ENCODE results near the gene GNPAT. TPM values are rescaled to one million over a fixed set of nuclear protein-coding genes. Genes with fewer than 3 reads are reported as not detected.

Gene GNPAT
- total RNA-seq, 1 experiment from 2014 or later = 52.7 TPM

DNA sequence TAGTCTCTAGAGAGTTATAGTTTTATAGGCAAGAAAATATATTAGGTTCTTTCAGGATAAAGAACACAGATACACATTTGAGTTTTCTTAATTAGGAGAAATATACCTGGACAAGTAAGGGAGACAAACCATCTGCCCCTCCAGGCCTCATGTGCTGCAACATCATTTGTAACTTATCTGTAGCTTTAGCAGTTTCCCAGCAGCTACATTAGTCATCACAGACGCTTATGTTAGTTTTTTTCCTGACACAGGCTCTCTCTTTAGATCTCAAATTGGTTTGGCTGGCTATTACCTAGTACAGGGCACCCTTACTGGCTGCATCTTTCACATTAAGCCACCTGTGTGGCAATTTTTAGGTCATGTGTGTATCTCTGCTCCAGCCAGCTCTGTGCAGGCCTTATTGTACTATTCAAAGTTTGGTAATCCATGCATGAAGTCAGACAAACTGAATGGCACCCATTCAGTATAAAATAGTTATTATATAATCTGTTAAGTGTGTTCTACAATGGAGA, 25.9 kb downstream of the GNPAT start:
- BruUV-seq (replicated peaks) = no TSS peak
- H3K36me3 Mint-ChIP-seq (ENCODE audit: insufficient read depth, unreplicated experiment) = peaks cover 54% of the 10 kb centered on the region

GRCh38 chr1:231272173-231272572, 31.2 kb downstream of the GNPAT start:
- Mint-ChIP-seq H3K9me3 (ENCODE audit: low read depth, unreplicated experiment) (peaks cover 2% of the 10 kb centered on the region), H3K27ac (ENCODE audit: unreplicated experiment) (no peak overlapping the region), H3K4me1 (ENCODE audit: low read depth, unreplicated experiment) (no peaks in the 10 kb centered on the region), H3K4me3 (ENCODE audit: low read depth, unreplicated experiment) (no peak overlapping the region), H3K27me3 (ENCODE audit: unreplicated experiment) (no peaks in the 10 kb centered on the region), H3K36me3 (ENCODE audit: insufficient read depth, unreplicated experiment) (peaks cover 58% of the 10 kb centered on the region)
- intact Hi-C loops (cut with micrococcal nuclease; ENCODE audit: unreplicated experiment) = no loop called here
- TF ChIP-seq CTCF (IDR thresholded peaks at IDR 0.05; ENCODE audit: unreplicated experiment) = no peak
- CTCF ChIA-PET = no interaction called here
- no TSS peak for BruUV-seq (replicated peaks)
- no peak for DNase-seq

More for the DNA sequence above, 25.9 kb downstream of the GNPAT start:
- DNase-seq = no peak
- CTCF ChIA-PET = no interaction called here
- Mint-ChIP-seq H3K4me3 (ENCODE audit: low read depth, unreplicated experiment) (no peak overlapping the region), H3K4me1 (ENCODE audit: low read depth, unreplicated experiment) (no peaks in the 10 kb centered on the region), H3K27me3 (ENCODE audit: unreplicated experiment) (no peaks in the 10 kb centered on the region), H3K9me3 (ENCODE audit: low read depth, unreplicated experiment) (peaks cover 10% of the 10 kb centered on the region), H3K27ac (ENCODE audit: unreplicated experiment) (no peak overlapping the region)
- TF ChIP-seq CTCF (IDR thresholded peaks at IDR 0.05; ENCODE audit: unreplicated experiment) = no peak
- intact Hi-C loops (cut with micrococcal nuclease; ENCODE audit: unreplicated experiment) = no loop called here

- CTCF ChIA-PET = no interaction called here
- no TSS peak for BruUV-seq (replicated peaks)
- intact Hi-C loops (cut with micrococcal nuclease; ENCODE audit: unreplicated experiment) = no loop called here
- H3K36me3 Mint-ChIP-seq (ENCODE audit: insufficient read depth, unreplicated experiment) = peaks cover 55% of the 10 kb centered on the region
- no peak for TF ChIP-seq CTCF (IDR thresholded peaks at IDR 0.05; ENCODE audit: unreplicated experiment)
- no peaks in the 10 kb centered on the region for H3K9me3 Mint-ChIP-seq (ENCODE audit: low read depth, unreplicated experiment)
- H3K4me3 Mint-ChIP-seq (ENCODE audit: low read depth, unreplicated experiment) = no peak overlapping the region
- no peak overlapping the region for H3K27ac Mint-ChIP-seq (ENCODE audit: unreplicated experiment)
- no peaks in the 10 kb centered on the region for H3K27me3 Mint-ChIP-seq (ENCODE audit: unreplicated experiment)
- no peak for DNase-seq
- H3K4me1 Mint-ChIP-seq (ENCODE audit: low read depth, unreplicated experiment) = no peaks in the 10 kb centered on the region
Measured at GRCh38 chr1:231272880-231273279, 31.9 kb downstream of the GNPAT start.

- Mint-ChIP-seq H3K9me3 (ENCODE audit: low read depth, unreplicated experiment) (no peaks in the 10 kb centered on the region), H3K4me1 (ENCODE audit: low read depth, unreplicated experiment) (no peaks in the 10 kb centered on the region), H3K27ac (ENCODE audit: unreplicated experiment) (no peak overlapping the region), H3K4me3 (ENCODE audit: low read depth, unreplicated experiment) (no peak overlapping the region), H3K36me3 (ENCODE audit: insufficient read depth, unreplicated experiment) (peaks cover 44% of the 10 kb centered on the region), H3K27me3 (ENCODE audit: unreplicated experiment) (no peaks in the 10 kb centered on the region)
- no peak for DNase-seq
- intact Hi-C loops (cut with micrococcal nuclease; ENCODE audit: unreplicated experiment) = no loop called here
- TF ChIP-seq CTCF (IDR thresholded peaks at IDR 0.05; ENCODE audit: unreplicated experiment) = no peak
- BruUV-seq (replicated peaks) = no TSS peak
- CTCF ChIA-PET = interaction anchor here (0.6 to 0.8 kb wide), 2 partner anchors 46 to 64 kb away, joined by 3 read pairs; partner anchors contain the start of genes EXOC8 and SPRTN
Measured at GRCh38 chr1:231274119-231274825, 33.3 kb downstream of the GNPAT start.
